ENCODE results near the gene MID1.

The MID1 gene

GRCh38 chrX:10574663-10575062 lies 45.7 kb downstream of the MID1 start:
- FAIRE-seq, result no peak

GRCh38 chrX:10571260-10571659 lies 49.1 kb downstream of the MID1 start:
- no peak for FAIRE-seq

DNA sequence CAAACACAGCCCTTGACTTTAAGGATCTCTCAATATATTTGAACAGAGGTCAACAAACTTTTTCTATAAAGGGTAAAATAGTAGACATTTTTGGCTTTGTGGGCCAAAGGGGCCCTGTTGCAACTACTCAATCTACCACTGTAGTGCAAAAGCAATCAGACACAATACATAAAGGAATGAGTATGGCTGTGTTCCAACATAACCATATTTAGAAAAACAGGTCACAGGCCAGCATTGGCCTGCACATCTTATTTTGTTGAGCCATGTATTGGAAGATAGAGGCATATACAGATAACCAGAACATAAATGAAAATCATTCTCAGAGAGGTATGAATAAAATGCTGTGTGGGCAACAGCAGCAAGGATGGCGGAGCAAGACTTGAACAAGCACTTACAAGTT lies 49.8 kb downstream of the MID1 start:
- no peak for FAIRE-seq

DNA sequence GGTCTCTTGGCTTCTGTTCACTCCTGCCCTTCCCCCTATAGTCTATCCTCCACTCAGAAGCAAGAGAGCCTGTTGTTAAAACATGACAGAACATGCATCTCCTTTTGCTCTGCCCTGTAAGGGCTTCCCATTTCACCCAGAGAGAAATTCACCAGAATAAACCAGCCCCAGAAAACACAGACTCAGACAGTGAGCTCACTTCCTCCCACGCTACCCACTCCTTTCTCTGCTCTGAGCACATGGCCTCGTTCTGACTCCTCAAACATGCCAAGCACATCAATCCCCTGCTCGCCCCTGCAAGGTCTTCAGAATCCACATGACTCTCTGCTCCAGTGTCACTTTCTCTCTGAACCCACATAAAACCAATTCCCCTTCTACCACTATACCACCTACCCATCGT lies 50.4 kb downstream of the MID1 start:
- no peak for FAIRE-seq

GRCh38 chrX:10568428-10568827 lies 52.0 kb downstream of the MID1 start:
- no peak for FAIRE-seq

DNA sequence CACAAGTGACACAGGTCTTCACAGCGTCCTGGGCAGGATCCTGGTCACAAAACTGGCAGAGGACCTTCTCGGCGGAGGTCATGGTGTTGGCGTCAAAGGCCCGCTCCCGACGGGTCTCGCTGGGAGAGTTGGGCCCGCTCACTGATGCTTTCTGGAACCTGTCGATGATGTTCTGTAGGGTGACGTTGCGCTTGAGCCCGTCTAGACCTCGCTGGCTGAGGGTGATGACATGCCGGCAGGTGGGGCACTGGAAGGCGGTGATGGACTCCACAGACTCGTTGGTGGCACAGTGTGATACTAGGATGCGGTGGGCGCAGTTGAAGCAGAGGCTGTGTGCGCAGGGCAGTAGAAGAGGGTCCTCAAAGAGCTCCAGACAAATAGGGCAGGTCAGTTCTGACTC lies 53.2 kb downstream of the MID1 start:
- no peak for FAIRE-seq

GRCh38 chrX:10566716-10567097 lies 53.7 kb downstream of the MID1 start:
- FAIRE-seq, result no peak

DNA sequence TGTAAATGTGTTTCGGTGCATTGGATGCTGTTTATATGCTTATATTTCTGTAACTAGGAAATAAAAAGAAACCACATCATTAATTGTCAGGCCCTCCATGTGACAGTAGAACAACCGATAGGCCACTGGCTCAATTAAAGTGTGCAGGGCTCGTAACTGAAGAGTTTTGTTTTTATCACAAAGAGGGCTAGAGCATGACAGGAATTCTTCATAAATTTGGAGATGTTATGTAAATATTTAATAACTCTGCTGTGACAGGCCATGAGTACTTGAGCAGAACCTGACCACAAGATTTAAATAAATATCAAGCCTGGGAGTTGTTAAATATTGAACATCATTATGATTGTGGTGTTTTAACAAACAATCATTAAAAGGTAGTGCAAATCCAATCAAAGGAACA lies 55.9 kb downstream of the MID1 start:
- no peak for FAIRE-seq

DNA sequence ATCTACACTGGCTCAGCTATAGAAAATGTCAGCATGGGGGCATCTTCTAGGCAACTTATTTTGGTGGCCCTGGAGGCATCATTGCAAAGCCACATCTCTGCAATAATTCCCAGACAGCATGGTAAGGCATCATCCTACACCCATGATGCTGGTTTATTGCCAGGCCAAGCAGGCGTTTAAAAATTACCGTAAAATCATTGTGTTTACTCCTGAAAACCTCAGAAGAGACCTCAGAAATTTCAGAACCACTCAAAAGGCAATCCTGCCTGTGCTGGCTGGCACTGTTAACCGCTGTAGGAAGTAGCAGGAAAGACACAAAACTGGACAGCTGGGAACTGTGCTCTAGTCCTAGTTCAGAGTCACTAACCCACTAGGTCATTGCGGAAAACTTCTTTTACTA lies 63.2 kb downstream of the MID1 start:
- FAIRE-seq, result no peak

DNA sequence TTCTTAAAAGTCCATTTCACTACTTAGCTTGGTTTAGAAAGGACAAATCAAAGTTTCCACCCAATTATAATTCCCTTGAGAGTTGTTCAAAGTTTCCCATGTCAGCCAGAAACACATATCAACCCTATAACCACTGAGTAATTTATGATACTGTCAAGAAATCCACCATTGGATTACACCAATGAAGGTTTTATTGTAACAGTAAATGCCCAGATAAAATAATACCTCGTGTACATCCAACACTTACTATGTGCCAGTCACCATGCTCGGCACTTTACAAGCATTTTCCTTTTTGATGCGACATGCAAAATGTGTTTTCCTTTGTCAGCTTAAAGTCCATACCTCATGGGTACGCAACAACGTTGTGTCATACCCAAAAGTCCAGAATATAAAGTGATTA lies 64.0 kb downstream of the MID1 start:
- no peak for FAIRE-seq

- FAIRE-seq, result no peak
Measured at GRCh38 chrX:10555846-10556245, 64.5 kb downstream of the MID1 start.

DNA sequence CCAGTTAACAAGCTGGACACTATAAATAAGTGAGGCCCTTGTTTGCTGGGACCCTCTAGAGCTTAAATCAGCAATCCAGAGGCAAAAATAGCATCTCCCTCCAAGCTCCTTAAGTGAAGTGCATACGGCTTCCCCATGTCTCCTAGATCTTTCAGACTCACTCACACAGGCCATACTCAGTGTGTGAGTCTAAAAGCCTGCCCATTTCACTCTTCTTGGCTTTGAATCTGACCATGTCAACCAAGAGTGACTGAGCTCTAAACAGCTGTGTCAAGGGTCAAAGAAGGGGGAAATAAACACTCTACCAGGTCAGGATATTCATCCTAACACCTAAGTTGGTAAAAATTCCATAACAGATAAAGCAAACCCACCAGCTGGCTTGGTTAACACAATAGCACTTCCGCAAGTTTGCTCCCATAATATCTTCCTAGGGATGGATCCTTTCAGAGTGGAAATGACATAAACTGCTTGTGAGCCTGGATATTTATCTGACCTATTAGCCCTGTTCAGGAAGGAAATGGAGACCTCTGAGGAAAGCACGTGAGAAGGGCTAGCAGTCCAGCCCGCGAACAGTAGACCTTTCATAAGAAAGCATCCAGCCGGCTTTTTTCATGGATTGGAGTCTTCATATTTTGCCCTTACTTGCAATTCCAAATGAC lies 65.6 kb downstream of the MID1 start:
- no peak for FAIRE-seq

- FAIRE-seq, result no peak
Measured at GRCh38 chrX:10549280-10549679, 71.1 kb downstream of the MID1 start.

DNA sequence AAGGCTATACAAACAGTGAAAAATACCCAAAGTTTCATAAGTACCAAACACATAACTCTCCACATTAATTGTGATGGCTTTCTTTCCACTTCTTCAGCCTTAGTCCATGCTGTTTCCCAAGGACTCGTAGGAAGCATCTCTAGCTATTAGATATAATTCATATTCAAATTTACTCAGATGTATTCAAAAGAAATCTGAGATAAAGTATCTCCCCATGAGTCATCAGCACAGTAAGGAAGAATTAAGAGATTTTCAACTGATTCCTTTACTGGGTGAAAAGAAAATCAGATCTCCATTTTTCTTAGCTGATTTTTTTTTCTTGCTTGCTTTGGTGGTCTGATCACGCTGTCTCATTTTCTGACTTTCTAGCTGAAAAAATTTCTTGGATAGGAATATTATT lies 71.7 kb downstream of the MID1 start:
- FAIRE-seq, result no peak

DNA sequence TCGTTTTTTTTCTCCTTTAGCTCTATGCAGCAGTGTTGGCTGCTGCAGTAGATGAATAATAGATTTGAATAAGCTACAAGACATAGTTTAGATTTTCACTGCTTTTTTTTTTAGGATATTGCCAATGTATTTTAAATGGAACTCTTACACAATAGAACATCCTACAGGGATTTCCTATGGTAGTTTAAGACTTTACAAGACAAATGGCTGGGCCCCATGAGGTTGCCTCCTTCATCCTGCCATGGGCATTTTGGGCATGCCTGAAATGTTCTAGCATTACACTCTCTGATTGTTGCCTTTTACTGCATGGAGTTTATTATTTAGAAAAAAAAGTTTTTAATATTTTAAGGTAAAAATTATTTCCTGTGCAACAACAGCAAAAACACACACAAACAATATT lies 74.5 kb downstream of the MID1 start:
- FAIRE-seq, result no peak

- no peak for FAIRE-seq
Measured at GRCh38 chrX:10542586-10542985, 77.8 kb downstream of the MID1 start.

GRCh38 chrX:10538831-10539230 lies 81.6 kb downstream of the MID1 start:
- FAIRE-seq, result no peak

GRCh38 chrX:10537308-10537707 lies 83.1 kb downstream of the MID1 start:
- no peak for FAIRE-seq

- no peak for FAIRE-seq
Measured at GRCh38 chrX:10536744-10537143, 83.6 kb downstream of the MID1 start.

DNA sequence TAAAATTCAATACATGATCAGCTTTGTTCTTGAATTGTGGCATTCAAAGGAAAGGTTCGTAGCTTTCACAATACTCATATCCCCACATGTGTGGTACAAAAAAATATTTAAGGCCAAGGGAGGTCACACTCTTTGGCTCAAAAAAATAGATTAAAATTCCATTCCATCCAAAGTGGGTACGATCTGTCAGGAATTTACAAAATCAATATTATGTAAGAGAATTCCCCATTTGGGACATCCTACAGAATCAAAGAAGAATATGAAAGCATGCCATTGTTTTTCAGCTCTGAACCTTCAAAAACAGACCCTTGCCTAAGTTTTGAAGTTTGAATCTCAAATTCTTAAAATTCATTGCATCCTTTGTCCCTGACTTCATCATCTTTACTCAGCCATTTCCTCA lies 85.8 kb downstream of the MID1 start:
- no peak for FAIRE-seq

GRCh38 chrX:10533696-10534365 lies 86.6 kb downstream of the MID1 start:
- FAIRE-seq, result no peak

- no peak for FAIRE-seq
Measured at GRCh38 chrX:10531927-10532326, 88.5 kb downstream of the MID1 start.

DNA sequence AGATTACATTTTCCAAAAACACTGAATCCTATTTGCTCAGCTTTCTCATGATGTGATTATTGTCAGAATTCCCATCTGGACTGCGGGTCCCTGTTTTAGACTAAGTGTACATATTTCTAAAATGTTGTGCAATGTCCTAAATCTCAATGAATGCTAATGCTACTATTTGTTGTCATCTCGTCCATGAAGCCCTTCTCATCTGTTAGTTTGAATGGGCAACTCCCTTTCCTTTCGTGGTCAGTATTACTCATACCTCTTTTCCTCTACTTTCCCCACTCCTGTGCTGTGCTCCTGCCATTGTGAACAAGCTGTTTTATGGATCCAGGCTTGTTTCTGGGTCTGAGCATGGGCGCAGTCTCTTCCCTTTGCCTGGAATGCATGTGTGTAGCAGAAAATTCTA lies 91.0 kb downstream of the MID1 start:
- FAIRE-seq, result no peak

- FAIRE-seq, result no peak
Measured at GRCh38 chrX:10526451-10526850, 93.9 kb downstream of the MID1 start.
